Stimulated activated CD8-positive, alpha-beta memory T cell treated with anti-CD3 and anti-CD28 coated beads, Interleukin-15, amount 100 ng/mL, for 4 hours (primary cell): ENCODE measurements around the gene IDUA.

Experiments used
- DNase-seq, 2 donors: peaks; one replicate each; pipeline ENCODE4 v3.0.0-alpha.2; 2020; ENCODE audit warnings: low read depth in 2 of 2

Gene IDUA

DNA sequence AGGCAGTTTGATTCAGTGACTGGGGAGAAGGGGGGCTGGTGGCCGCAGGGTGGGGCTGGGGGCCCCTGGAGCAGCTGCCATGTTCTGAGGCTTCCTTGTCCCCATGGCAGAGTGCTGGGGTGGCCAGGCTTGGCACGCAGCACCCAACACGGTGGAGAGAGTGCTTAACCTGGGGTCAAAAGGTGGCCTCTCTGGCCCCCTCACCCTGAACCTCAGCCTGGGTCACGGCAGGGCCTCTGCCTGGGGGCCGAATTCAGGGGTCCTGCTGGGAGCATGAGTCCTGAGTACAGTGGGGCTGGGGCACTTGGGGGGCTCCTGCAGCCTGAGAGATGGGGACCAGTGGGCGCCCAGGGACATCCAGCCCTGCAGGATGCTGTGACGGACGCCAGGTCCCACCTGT, 44.5 kb downstream of the IDUA start:
- DNase-seq, result no peak

DNA sequence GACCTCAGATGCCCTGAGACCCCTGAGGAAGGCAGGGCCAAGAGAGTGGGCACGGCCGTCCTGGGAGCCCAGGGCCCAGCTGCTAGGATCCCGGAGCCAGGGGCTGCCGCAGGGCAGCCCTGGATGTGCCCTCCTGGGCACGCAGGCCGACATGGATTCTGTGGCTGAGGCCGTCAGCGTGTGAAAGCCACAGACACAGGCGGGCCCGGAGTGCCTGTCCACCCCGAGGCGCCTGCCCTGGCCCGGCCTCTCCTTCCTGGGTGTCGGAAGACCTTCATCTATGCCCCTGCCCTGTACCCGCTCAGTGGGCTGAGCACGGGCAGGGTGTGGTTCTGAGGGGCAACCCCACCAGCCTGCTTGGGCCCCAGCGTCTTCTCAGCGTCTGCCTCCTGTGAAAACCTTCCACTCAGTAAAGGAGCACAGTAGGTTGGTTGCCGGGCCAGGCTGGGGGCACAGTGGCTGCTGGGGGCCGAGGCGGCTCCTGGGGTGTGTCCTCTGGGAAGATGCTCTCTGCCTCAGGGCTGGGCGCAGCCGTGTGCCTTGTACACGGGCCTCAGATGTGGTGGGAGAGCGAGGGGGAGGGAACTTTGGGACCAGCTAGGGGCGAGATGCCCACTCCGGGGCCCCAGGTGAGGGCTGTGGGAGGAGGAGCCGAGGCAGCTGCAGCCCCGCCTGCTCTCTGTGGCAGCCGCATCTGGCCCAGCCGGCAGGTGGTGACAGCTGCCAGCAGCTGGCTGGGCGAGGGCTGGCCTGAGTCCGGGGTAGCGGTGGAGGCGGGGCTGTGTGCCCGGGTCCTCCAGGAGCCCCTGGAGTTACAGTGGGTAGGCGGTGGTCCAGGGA, 45.3 kb downstream of the IDUA start:
- DNase-seq, result no peak

DNA sequence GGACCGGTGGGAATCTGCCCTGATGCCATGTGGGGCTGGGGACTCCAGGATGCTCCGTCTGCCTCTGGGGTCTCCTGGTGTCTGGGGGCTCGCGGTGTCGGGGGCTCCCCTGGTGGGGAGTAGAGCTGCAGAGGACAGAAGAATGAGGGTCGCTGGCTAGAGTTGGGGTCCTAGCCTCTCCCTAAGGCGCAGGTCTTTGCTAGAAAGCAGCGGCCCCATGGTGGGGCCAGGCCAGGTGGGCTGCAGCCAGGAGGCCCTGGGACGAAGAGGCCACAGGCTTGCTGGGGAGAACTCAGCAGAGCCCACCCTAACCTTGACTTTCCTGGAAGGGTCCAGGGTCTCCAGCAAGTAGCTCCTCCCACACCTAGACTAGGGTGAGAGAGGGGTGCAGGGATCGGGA, 46.0 kb downstream of the IDUA start:
- DNase-seq, result no peak

DNA sequence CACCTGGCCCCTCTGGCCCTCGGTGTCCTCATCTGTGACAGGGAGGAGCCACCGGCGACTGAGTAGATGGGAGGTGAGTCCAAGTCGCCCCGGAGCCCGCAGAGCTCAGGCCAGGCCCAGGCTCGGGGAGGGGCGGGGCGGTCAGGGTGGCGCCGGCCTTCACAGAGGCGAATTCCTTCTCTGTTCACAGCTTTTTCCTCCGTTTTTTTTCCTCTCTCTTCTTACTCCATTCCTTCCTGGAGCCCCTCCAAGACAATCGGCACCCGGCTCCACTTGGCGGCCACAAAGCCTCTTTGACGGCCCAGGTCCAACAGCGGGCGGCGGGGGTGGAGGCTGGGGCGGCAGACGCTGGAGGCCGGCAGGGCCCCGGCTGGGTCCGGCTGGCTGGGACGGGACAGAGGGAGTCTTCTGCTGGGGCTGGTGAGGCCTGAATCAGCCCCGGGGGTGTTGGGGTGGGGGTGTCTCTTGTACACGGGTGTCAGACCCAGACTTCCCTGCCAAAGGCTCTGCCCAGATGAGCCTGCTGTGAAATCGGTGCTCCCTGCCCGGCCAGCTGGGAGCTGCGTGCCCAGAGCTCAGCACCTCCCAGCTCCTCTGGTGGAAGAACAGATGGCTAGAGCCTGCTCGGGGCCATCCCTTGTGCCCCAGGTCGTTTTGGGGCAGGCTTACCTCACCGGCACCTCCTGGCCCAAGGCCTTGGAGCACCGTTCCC, 47.2 kb downstream of the IDUA start:
- DNase-seq, result no peak

DNA sequence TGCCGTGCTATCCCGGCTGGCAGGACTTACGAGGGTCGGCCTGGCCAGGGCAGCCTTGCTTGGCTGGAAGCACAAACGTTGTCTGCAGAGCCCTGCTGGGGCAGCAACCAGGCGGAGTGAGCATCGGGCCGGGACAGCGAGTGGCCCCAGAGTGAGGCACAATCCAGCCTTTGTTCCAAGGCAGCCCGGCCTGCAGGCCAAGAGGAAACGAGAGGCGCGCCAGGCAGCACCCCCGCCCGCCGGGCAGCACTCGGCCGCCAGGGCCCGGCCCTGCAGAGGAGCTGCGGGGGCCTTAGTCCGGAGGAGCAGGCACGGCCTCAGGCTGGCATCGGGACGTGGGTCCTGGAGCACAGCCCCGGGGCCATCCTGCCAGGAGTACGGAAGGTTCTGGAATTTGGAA, 48.7 kb downstream of the IDUA start:
- no peak for DNase-seq

DNA sequence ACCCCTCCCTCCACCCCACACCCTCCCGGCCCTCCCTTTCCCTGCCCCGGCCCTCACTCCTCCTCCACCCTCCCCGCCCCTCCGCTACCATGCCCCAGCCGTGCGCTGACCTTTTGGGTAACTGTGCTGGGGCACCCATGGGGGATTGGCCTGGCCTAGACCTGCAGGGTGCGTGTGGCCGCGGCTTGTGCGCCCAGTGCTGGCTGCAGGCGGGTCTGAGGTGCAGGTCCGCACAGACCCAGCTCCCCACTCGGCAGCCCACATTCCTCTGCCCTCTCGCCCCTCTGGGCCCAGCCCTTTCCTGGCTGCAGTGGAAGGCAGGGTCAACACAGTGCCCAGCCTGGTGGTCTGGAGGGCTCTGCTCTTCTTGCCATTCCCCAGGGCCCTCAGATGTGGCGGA, 49.3 kb downstream of the IDUA start:
- no peak for DNase-seq

DNA sequence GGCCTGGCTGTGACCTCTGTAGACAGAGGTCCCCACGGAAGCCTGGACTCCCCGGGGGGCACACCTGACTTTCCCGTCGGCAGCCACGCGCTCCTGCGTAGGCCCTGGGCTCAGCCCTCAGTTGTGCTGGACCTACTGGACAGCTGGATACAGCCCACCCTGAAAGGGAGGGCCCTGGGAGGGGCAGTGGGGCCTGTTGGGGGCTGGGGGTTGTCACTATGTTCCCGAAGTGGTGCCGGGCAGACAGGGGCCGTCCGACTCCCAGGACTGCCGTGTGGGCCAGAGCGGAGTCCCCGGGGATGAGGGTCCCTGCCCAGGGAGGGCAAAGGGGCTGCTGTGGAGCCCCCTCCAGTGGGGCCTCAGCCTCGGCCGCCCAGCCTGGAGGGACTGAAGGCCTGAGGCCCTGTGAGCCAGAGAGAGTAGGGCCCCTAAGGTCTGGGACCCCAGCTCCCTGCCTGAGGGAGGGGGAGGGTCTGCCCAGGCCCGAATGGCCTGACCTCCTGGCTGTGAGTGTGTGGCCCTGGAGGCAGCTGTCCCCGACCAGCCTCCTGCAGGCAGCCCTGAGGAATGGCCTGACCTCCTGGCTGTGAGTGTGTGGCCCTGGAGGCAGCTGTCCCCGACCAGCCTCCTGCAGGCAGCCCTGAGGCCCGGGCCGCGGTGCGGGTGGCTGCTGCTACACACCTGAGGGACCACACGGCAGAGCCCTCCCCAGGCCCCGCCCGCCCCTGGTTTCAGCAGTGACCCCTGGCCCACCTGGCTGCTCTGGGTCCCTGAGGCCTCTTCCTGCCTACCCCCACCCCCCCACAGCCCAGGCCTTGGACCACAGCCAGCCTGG, 50.3 kb downstream of the IDUA start:
- no peak for DNase-seq

DNA sequence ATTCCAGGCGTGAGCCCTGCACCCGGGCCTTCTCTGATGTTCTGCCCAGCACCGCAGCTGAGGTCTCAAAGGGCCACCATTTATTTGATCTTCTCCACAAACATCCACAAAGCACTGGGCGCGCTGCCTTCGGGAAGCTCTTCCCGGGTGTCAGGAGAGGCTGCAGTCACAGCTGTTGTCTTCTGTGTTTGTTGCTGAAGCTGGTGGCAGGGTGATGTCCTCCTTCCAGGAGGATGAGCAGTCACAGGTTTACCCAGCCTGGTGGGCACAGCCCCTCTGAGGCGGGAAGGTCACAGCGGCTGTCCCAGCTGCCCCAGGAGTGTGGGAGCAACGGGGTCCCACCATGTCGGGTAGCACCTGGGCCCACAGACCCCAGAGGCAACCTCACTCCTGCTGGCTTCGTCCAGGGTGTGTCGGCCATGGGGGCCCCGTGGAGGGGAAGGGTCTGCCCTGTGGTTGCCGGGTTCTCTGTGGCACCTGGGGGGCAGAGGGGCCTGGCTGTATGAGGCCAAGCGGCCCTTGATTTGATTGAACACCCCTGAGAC, 52.2 kb downstream of the IDUA start:
- no peak for DNase-seq

DNA sequence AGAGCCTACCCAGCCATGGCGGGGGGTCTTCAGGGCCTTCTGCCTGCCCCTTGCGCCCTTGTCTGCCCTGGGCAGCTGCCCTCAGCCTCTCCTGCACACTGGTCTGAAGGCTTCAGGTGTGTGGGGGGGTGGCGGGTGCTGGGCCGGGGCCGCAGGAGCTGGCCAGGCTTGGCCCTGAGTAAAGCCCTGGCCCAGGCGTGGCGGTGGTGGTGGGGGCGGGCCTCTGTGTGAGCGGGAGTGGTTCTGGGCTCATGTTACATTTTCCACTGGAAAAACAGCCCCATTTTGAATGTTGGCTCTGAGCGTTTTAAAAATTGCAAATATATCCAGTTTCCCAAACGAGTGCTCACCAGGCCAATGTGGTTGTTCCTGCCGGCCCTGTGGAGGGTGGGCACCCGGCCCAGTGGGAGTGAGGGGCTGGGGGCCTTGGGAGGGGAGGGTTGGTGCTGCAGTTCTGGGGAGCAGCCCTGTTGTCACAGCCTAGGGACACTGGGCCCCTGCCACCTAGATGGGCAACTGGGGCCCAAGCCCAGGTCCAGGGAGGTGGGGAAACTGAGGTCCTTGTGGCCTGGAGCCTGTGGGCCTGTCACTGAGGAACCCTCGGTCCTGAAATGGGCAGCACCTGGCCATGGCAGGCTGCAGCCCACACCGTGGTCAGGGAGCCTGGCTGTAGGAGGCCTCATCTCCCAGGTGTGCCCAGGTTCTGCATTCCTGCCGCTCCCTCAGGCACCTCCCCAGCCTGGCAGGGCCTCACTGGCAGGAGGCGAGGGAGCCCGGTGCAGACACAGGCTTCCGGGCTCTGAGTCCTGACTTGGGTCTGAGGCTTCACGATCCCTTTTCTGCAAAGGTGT, 52.9 kb downstream of the IDUA start:
- DNase-seq, result no peak

DNA sequence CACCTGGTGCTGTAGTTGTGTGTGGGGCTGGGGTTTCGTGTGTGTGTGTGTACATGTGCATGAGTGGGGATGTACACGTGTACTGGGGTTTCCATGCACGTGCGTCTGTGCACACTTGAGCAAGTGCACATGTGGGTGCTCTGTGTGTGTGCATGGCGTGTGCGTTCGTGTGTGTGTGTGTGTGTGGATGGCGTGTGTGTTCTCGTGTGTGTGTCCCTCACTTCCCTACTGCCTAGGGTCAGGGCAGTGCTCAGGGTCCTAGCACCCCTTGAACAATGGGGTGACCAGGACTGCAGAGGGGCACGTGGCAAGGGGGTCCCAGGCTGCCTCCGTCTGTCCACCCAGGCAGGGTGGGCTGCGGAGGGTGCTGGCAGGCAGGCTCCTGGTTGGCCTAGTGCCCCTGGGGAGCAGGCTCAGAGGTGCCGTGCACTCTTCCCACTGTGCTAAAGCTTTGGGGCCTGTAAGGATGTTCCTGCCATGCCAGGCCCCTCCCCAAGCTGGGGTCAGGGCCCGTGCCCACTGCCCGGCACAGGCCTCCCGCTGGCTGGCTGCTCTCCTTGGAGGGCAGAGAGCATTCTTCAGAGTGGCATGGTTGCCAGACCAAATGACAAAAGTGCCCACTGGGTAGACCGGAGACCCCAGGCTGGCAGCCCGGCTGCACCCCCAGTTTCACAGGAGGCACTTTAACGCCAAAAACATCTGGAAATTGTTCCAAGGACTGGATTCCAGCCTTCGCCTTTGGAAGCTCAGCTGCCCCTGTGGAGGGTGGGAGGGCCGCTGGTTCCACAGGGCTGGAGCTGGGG, 53.7 kb downstream of the IDUA start:
- DNase-seq, result no peak

DNA sequence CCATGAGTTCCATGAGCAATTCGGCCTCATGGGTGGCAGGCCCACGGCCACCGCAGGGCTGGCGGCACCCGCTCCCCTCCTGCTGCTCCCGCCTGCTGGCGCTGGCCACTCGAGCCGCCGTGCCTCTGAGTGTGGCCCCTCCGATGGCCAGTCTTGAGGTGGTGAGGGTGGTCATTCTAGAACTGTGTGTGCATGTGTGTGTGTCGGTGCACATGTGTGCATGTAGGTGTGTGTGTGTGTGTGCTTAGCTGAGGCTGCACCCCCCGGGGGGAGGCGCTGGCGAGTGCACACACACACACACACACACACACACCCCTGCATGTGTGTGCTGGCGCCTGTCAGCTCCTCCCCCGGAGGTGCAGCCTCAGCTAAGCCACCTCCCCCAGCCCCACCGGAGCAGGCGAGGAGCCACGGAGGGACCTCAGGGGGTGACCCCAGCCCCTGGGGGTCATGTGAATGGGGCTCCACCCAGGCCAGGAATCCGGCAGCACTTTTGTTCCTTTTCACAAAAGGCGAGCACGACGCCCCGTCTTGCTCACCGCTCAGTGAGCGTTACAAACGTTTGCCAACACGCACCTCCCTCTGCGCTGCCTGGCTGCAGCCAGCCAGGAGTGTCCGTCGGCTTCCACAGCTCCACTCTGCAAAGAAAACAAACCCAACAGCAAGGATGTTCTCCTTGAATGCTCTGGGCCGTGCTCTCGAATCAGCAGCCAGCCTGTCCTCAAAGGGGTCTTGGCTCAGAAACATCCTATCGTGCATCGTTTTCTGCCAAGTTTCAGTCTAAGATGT, 54.5 kb downstream of the IDUA start:
- no peak for DNase-seq

DNA sequence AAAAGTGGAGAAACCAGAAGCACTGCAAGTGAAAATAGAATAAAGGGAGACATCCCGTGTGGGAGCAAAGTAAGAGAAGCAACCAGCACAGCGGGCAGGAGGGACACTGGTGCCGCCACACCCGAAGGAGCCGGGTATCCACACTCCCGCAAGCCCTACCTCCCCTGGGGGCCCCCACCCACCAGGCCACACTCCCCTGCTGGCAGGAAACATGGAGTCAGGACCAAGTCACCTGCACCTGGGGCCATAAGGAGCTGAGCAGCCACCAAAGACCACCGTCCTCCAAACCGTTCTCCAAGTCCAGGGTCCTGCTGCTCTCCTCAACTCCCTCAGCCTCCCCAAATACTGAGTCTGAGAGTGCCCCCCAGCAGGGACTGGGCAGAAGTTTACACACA, 55.1 kb downstream of the IDUA start:
- no peak for DNase-seq

DNA sequence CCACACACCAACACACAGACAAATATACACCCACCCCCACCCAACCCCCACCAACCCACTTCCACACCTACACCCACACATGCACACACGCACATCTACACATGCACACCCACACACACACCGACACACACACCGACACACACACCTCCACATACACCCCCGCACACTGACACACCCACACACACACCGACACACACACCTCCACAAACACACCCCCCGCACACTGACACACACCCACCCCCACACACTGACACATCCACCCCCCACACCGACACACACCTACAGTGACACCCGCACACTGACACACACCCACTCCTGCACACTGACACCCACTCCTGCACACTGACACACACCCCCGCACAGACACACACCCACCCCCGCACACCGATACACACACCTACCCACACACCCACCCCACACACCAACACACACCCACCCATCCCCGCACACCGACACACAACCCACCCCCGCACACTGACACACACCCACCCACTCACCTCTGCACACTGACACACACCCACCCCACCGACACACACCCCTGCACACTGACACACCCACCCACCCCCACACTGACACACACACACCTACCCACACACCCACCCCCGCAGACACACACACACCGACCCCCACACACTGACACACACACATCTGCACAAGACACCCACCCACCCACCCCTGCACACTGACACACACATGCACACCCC, 55.7 kb downstream of the IDUA start:
- DNase-seq, result no peak

DNA sequence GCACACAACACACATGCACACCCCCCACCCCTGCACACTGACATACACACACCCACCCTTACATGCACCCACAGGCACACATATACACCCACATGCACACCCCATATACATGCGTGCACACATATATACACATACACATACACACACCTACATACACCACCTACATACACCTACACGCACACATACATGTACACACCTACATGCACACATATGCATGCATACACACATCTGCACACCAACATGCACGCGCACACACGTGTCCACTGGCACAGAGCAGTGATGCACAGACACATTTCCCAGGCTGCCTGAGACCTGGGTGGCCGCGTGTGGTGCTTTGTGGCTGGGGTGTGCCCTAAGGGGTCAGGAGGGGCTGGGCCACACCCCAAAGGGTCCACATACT, 56.3 kb downstream of the IDUA start:
- no peak for DNase-seq

DNA sequence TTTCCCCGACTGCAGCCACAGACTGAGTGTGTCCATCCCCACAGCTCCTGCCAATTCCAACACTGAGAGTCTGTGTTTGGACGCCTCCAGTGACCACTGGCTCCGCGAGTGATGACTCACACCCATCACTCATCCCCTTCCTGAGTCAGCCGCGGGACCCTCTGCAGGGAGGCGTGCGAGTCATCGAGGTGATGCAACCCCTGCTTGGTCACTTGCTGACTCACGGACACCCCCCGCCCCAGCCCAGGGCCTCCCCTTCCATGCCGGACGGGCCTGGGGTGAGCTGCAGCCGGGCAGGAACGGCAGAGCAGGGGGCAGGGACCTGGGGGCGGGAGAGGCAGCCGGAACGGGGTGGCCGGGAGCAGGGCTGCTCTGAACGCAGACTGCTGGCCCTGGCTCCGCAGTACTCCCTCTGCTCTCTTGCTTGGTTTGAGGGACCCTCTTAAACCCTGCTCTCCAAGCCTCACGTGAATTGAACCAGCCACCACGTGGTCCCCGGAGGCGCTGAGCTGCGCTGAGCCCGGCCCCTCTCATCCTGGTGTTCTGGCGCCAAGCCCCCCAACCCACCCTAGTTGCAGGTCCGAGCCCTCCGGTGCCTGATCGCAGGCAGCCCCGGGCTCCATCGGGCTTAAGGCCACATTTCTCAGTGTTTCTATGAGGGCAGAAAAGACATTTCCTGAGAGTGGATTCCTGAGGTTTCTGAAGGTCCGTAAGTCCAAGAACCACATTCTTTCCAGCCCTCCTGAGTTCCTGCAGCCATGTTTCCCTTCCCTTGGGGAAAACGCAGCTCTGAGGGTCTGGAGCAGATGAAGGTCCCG, 57.0 kb downstream of the IDUA start:
- DNase-seq, result no peak

DNA sequence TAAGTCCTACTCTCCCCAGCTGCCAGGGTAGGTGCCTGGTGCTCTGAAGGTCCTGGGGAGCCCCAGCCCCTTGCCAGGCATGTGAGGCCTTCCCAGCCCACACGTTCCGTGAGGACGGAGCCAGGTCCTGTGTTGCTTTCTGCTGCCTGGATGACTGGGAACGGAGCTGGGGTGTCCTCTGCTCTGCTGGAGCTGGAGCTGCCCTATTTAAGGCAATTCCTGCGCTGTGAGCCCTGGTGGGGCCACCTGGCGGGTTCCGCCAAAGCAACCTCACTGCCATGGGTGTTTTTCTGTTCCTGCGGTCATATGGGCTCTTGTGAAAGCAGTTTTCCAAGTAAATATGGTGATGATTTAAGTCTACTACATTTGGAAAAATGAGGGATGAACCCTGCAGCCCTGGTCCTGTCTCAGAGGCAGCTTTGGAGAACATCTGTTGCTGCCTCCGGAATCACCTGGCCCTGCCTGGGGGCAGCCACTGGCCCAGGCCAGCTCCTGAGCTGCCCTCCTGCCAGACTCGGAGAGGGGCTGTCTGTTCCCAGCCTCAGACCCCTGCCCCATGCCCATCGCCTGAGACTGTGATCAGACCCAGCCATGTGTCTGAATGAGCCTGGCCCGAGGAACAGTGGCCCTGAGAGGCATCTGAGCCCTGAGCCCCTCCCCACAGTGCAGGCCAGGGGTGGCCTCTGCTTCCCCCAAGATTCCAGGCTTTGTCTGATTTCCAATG, 57.8 kb downstream of the IDUA start:
- DNase-seq, result no peak

DNA sequence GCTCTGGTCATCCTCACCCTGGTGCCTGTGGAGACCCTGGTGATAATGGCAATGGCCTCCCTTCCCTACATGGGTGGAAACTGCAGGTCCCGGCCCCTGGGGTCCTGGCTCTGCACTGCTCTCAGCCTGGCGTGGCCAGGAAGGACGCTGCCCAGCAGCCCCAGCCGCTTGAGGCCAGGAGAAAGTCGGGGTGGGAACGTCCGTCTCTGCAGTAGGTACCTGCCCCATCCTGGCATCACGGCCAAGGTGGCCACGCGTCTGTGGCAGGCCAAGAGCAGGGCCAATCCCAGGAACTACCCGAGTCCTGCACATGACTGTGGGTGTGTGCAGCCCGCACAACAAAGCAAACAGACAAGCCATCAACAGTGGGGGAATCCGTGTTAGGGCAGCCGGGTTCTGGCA, 58.4 kb downstream of the IDUA start:
- no peak for DNase-seq
